H9 (cell line): ENCODE measurements around the gene LIMS2. TPM values are rescaled to one million over a fixed set of nuclear protein-coding genes. Genes with fewer than 3 reads are reported as not detected.

Experiments used
- DNase-seq: peaks from one replicate; pipeline ENCODE4 v3.0.0-alpha.2; 2017
- H2AFZ ChIP-seq: one replicate; pipeline ENCODE4 v1.6.1; 2013; ENCODE audit warnings: mild to moderate bottlenecking, low read length, control low read depth, moderate library complexity
- H2AK5ac ChIP-seq: 2 replicates; pipeline ENCODE4 v1.6.1; 2013; ENCODE audit warnings: low read length, control low read depth, mixed read lengths; ENCODE audit not compliant: insufficient read length
- H2BK120ac ChIP-seq: one replicate; pipeline ENCODE4 v1.6.1; 2013; ENCODE audit warnings: low read depth, mild to moderate bottlenecking, low read length, control low read depth, inconsistent platforms; ENCODE audit not compliant: poor library complexity, severe bottlenecking
- H2BK12ac ChIP-seq: 2 replicates; pipeline ENCODE4 v1.6.1; 2013; ENCODE audit warnings: low read length, control low read depth, mixed read lengths, low read depth; ENCODE audit not compliant: insufficient read length
- H2BK15ac ChIP-seq: 2 replicates; pipeline ENCODE4 v1.6.1; 2013; ENCODE audit warnings: low read depth, low read length, control low read depth
- H2BK20ac ChIP-seq: one replicate; pipeline ENCODE4 v1.6.1; 2013; ENCODE audit warnings: low read depth, mild to moderate bottlenecking, low read length, control low read depth, inconsistent platforms; ENCODE audit not compliant: poor library complexity, severe bottlenecking
- H2BK5ac ChIP-seq: 2 replicates; pipeline ENCODE4 v1.6.1; 2013; ENCODE audit warnings: low read length, control low read depth, mixed read lengths; ENCODE audit not compliant: insufficient read length
- H3K14ac ChIP-seq: 2 replicates; pipeline ENCODE4 v1.6.1; 2013; ENCODE audit warnings: low read length, control low read depth; ENCODE audit not compliant: insufficient read depth
- H3K18ac ChIP-seq: 2 replicates; pipeline ENCODE4 v1.6.1; 2013; ENCODE audit warnings: low read depth, mild to moderate bottlenecking, mixed read lengths, low read length, control low read depth; ENCODE audit not compliant: insufficient read length
- H3K23ac ChIP-seq: 2 replicates; pipeline ENCODE4 v1.6.1; 2013; ENCODE audit warnings: low read length, control low read depth, mixed read lengths, low read depth; ENCODE audit not compliant: insufficient read length
- H3K23me2 ChIP-seq: 2 replicates; pipeline ENCODE4 v1.6.1; 2013; ENCODE audit warnings: low read depth, mild to moderate bottlenecking, mixed read lengths, low read length, control low read depth; ENCODE audit not compliant: insufficient read length, poor library complexity, severe bottlenecking
- H3K27ac ChIP-seq: 2 replicates; pipeline ENCODE4 v1.5.1; 2013; ENCODE audit warnings: low read length, control low read depth, mixed read lengths, low read depth; ENCODE audit not compliant: insufficient read length
- H3K27me3 ChIP-seq: 2 replicates; pipeline ENCODE4 v1.6.1; 2013; ENCODE audit warnings: low read length, control low read depth, inconsistent platforms; ENCODE audit not compliant: insufficient read depth
- H3K4ac ChIP-seq: 2 replicates; pipeline ENCODE4 v1.6.1; 2013; ENCODE audit warnings: low read depth, mild to moderate bottlenecking, control low read depth, inconsistent platforms, low read length, moderate library complexity
- H3K4me1 ChIP-seq: 2 replicates; pipeline ENCODE4 v1.6.1; 2013; ENCODE audit warnings: low read length, control low read depth, inconsistent platforms; ENCODE audit not compliant: insufficient read depth
- H3K4me2 ChIP-seq: 2 replicates; pipeline ENCODE4 v1.6.1; 2013; ENCODE audit warnings: low read length, control low read depth, mixed read lengths; ENCODE audit not compliant: insufficient read length, insufficient read depth
- H3K56ac ChIP-seq: 2 replicates; pipeline ENCODE4 v1.6.1; 2013; ENCODE audit warnings: low read depth, mild to moderate bottlenecking, mixed read lengths, low read length, control low read depth; ENCODE audit not compliant: insufficient read length
- H3K79me1 ChIP-seq: 2 replicates; pipeline ENCODE4 v1.6.1; 2013; ENCODE audit warnings: low read depth, mild to moderate bottlenecking, moderate library complexity, low read length, control low read depth, inconsistent platforms; ENCODE audit not compliant: insufficient read depth, poor library complexity, severe bottlenecking
- H3K79me2 ChIP-seq: 2 replicates; pipeline ENCODE4 v1.6.1; 2013; ENCODE audit warnings: low read length, control low read depth, inconsistent platforms; ENCODE audit not compliant: insufficient read depth
- H3K9ac ChIP-seq: 2 replicates; pipeline ENCODE4 v1.6.1; 2013; ENCODE audit warnings: low read length, control low read depth, mixed read lengths; ENCODE audit not compliant: insufficient read length; ENCODE audit errors: extremely low read depth
- H3K9me3 ChIP-seq: one replicate; pipeline ENCODE4 v1.6.1; 2013; ENCODE audit warnings: low read depth, low read length, inconsistent platforms; ENCODE audit not compliant: control insufficient read depth
- H3T11ph ChIP-seq: one replicate; pipeline ENCODE4 v1.6.1; 2013; ENCODE audit warnings: mild to moderate bottlenecking, low read length, control low read depth, inconsistent platforms
- H4K20me1 ChIP-seq: one replicate; pipeline ENCODE4 v1.6.1; 2013; ENCODE audit not compliant: control insufficient read depth, insufficient read length, insufficient read depth
- H4K5ac ChIP-seq: 2 replicates; pipeline ENCODE4 v1.6.1; 2013; ENCODE audit warnings: low read depth, mild to moderate bottlenecking, mixed read lengths, low read length, control low read depth; ENCODE audit not compliant: insufficient read length
- H4K8ac ChIP-seq: replicated peaks from 2 replicates; pipeline ENCODE4 v1.6.1; 2013; ENCODE audit warnings: low read length, control low read depth, mixed read lengths, low read depth; ENCODE audit not compliant: insufficient read length
- H4K91ac ChIP-seq: 2 replicates; pipeline ENCODE4 v1.6.1; 2013; ENCODE audit warnings: low read depth, mild to moderate bottlenecking, moderate library complexity, mixed read lengths, low read length, control low read depth; ENCODE audit not compliant: insufficient read length
- H3K27ac Mint-ChIP-seq, 3 experiments: 2 replicates in 2 of 3; 3 replicates in 1 of 3; pipeline ENCODE4 v1.8.0; 2020 to 2021; ENCODE audit warnings: mixed read lengths in 3 of 3, mild to moderate bottlenecking in 1 of 3, moderate library complexity in 1 of 3
- H3K27me3 Mint-ChIP-seq: 2 replicates; pipeline ENCODE4 v1.8.0; 2021; ENCODE audit warnings: low read depth, mild to moderate bottlenecking, moderate library complexity, mixed read lengths
- H3K36me3 Mint-ChIP-seq, 3 experiments: 2 replicates in 2 of 3; 3 replicates in 1 of 3; pipeline ENCODE4 v1.8.0; 2020 to 2021; ENCODE audit warnings: low read depth in 3 of 3, mixed read lengths in 3 of 3; ENCODE audit not compliant: insufficient read depth in 1 of 3
- H3K4me1 Mint-ChIP-seq, 2 experiments: 2 replicates each; pipeline ENCODE4 v1.8.0; 2020; ENCODE audit warnings: mixed read lengths in 2 of 2
- H3K4me3 Mint-ChIP-seq, 2 experiments: 2 replicates in 1 of 2; 3 replicates in 1 of 2; pipeline ENCODE4 v1.8.0; 2020 to 2021; ENCODE audit warnings: mild to moderate bottlenecking in 2 of 2, mixed read lengths in 2 of 2, moderate library complexity in 1 of 2
- H3K9me3 Mint-ChIP-seq, 2 experiments: 2 replicates in 1 of 2; 3 replicates in 1 of 2; pipeline ENCODE4 v1.8.0; 2020; ENCODE audit warnings: mild to moderate bottlenecking in 2 of 2, mixed read lengths in 2 of 2, moderate library complexity in 1 of 2
- CTCF ChIP-seq: fragments of 200-600 bp; sonication (generic); conservative IDR thresholded peaks from 3 replicates; pipeline ENCODE4 v1.8.0; 2021; ENCODE audit warnings: antibody characterized with exemption, mild to moderate bottlenecking
- WGBS: extraction: QIAGEN DNeasy Blood & Tissue Kit; methylation state at CpG from one replicate; pipeline ENCODE4 v1.1.7; 2013; ENCODE audit warnings: missing lambda C conversion rate, low lambda C conversion rate, mixed read lengths; ENCODE audit not compliant: insufficient read length; ENCODE audit errors: extremely low coverage; 5-methylcytosine and 5-hydroxymethylcytosine counted together
- total RNA-seq: library from RNA; stranded (reverse); gene quantifications from 2 replicates; pipeline ENCODE4 v1.2.1, GENCODE V29; 2021

Gene LIMS2
- total RNA-seq, 1 experiment from 2014 or later = 5.9 TPM

- Histone ChIP-seq H2BK12ac (no peak overlapping the region), H3K4me1 (no peaks in the 10 kb centered on the region), H3K23ac (no peak overlapping the region), H4K20me1 (no peaks in the 10 kb centered on the region), H3K27me3 (no peaks in the 10 kb centered on the region), H3K9me3 (no peaks in the 10 kb centered on the region), H3K56ac (no peak overlapping the region), H2BK20ac (no peak overlapping the region), H2BK5ac (no peak overlapping the region), H2BK15ac (no peak overlapping the region), H3K4me2 (no peak overlapping the region), H2BK120ac (no peak overlapping the region), H3K14ac (no peak overlapping the region), H4K5ac (no peak overlapping the region), H4K91ac (no peak overlapping the region), H3K4ac (no peak overlapping the region), H3K79me1 (no peaks in the 10 kb centered on the region), H3T11ph (no peak overlapping the region), H3K27ac (no peak overlapping the region), H2AFZ (no peak overlapping the region), H2AK5ac (no peak overlapping the region), H3K23me2 (no peaks in the 10 kb centered on the region), H3K9ac (no peak overlapping the region), H3K79me2 (0 out of 2 replicates have a peak, but pooled peaks cover 2% of the 10 kb centered on the region), H3K18ac (no peak overlapping the region), H4K8ac (no peak overlapping the region)
- Mint-ChIP-seq H3K4me1 (peaks cover 5 to 8% of the 10 kb centered on the region in 2 experiments; a peak in 3 of 4 replicates), H3K27ac (no peak overlapping the region), H3K36me3 (peaks cover 38 to 80% (median 62%) of the 10 kb centered on the region in 3 experiments), H3K9me3 (no peaks in the 10 kb centered on the region), H3K27me3 (no peaks in the 10 kb centered on the region), H3K4me3 (no peak overlapping the region)
- no CpG with 5 or more reads among the region's 6 CpGs for WGBS
- DNase-seq = no peak
- TF ChIP-seq CTCF = no peak
Measured at GRCh38 chr2:127721311-127721977, 46.1 kb upstream of the LIMS2 start.
